Coronary artery (tissue), 2 donors: Measurements from ENCODE around the gene TUBGCP6.

Experiments
- DNase-seq: peaks from one replicate; pipeline ENCODE4 v3.0.0-alpha.2; 2017; ENCODE audit warnings: low spot score
- H3K27ac ChIP-seq, 2 donors: fragments of 200-600 bp; sonication (generic); one replicate each; pipeline ENCODE4 v1.5.1; 2016 to 2019
- H3K4me3 ChIP-seq: fragments of 200-600 bp; sonication (generic); 2 replicates; pipeline ENCODE4 v1.5.1; 2016; ENCODE audit warnings: mild to moderate bottlenecking, moderate library complexity
- TF ChIP-seq, protein P1 (sequence below): fragments of 200-600 bp; sonication (generic); IDR thresholded peaks from one replicate; pipeline ENCODE4 v1.5.1; 2019; ENCODE audit warnings: antibody characterized with exemption

TUBGCP6 gene

DNA sequence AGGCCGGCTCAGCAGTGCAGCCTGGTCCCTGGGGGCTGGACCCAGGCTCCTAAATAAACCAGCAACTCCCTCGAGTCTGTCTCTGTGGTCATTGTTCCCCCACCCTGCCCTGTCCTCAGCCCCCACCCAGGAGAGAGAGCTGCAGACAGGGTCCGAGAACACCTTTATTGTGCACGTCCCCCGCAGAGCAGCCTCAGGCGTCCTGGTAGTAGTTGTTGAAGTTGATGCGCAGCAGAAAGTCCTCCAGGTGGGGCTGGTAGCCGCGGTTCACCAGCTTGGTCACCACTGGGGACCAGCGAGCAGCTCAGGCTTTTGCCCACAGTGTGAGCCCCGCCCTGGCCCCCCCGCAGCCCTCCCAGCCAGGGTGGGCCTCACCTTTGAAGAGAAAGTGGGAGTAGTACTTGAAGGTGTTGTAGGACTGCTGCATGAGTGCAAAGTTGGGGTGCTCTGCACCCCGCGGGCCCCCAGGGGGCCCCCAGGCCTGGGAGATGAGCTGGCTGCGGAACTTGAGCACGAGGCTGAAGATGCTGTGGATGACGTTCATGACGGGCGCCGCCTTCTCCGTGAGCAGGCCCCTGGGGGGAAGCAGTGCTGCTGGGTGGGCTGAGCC lies 27.2 kb downstream of the TUBGCP6 start:
- TF ChIP-seq, protein P1, sequence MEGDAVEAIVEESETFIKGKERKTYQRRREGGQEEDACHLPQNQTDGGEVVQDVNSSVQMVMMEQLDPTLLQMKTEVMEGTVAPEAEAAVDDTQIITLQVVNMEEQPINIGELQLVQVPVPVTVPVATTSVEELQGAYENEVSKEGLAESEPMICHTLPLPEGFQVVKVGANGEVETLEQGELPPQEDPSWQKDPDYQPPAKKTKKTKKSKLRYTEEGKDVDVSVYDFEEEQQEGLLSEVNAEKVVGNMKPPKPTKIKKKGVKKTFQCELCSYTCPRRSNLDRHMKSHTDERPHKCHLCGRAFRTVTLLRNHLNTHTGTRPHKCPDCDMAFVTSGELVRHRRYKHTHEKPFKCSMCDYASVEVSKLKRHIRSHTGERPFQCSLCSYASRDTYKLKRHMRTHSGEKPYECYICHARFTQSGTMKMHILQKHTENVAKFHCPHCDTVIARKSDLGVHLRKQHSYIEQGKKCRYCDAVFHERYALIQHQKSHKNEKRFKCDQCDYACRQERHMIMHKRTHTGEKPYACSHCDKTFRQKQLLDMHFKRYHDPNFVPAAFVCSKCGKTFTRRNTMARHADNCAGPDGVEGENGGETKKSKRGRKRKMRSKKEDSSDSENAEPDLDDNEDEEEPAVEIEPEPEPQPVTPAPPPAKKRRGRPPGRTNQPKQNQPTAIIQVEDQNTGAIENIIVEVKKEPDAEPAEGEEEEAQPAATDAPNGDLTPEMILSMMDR = no peak
- Histone ChIP-seq H3K27ac (no peak overlapping the region), H3K4me3 (no peak overlapping the region)
- DNase-seq = no peak

DNA sequence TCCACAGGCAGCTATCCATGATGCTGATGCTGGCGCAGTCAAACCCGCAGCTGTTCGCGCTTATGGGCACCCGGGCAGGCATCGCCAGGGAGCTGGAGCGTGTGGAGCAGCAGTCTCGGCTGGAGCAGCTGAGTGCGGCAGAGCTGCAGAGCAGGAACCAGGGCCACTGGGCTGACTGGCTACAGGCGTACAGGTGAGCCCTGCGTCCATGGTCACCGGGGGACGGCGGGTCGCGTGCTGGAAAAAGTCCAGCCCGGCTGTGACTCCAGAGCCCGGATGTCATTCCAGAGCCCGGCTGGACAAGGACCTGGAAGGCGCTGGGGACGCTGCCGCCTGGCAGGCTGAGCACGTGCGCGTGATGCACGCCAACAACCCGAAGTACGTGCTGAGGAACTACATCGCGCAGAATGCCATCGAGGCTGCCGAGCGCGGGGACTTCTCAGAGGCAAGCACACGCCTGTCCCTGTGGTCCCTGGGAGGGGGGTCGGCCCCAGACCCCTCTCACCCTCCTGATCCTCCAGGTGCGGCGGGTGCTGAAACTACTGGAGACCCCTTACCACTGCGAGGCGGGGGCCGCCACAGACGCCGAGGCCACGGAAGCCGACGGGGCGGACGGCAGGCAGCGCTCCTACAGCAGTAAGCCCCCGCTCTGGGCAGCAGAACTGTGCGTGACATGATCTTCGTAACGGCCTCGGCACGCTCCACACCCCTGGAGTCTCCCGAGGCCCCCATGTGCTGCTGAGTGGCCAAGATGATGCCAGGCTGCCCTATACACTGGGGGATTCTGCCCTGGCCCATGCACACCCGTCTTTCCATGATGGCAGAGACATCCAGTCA lies 27.9 kb downstream of the TUBGCP6 start:
- Histone ChIP-seq H3K4me3 (no peak overlapping the region), H3K27ac (no peak overlapping the region)
- TF ChIP-seq, protein P1 = no peak
- no peak for DNase-seq

DNA sequence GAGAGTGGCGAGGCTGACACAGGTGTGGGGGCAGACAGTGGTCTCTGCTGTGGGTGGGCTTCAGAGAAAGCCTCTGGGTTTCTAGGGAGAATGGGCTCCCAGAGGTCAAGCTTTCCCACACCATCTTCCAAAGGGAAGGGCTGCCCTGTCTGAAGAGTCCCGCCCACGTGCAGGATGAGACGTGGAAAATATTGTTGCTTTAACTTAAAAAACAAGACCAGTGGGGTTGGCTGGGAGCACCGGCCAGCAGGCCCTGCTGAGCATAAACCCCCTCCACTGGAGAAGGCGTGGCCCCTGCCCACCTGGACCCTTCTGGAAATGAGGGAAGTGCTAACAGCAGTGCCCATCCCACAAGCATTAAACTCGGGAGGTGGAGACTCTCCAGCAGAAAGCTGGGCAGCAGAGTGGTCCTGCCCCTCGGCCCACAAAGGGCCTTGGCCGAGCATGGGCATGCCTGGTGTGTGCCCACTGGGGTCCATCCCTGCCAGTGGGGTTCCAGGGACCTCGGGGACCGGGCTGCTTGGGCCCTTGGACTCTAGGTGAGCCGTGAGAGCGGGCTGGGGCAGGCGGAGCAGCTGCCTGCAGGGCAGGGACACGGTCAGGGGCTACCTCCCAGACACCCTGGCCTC lies 28.7 kb downstream of the TUBGCP6 start:
- no peak overlapping the region for H3K27ac ChIP-seq
- no peak for DNase-seq
- H3K4me3 ChIP-seq = no peak overlapping the region
- TF ChIP-seq, protein P1 = no peak

DNA sequence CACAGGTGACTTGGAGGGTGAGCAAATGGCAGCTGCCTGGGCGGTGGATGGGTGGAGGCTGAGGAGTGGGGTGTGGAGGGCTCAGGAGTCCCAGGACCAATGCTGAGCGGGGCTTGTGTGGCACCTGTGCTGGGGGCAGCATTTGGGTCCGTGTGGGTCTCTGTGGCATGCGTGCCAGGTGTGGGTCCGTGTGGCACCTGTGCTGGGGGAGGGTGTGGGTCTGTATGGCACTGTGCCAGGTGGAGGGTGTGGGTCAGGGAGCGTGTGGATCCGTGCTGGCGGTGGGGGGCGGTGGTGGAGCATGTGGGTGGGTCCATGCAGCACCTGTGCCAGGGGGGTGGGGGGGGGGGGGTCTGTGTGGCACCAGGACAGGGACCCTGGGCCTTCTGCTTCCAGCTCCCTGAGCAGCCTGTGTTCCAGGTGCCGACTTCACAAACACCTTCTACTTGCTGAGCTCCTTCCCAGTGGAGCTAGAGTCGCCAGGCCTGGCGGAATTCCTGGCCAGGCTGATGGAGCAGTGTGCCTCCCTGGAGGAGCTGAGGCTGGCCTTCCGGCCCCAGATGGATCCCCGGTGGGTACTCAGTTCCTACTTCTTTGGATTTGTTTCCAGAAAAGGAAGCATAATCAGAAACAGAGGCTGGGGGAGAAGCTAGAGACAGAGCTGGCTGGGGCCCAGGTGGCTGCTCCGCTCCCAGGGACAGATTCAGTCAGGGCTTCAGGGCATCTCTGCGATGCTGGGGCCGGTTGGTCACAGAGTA lies 29.3 kb downstream of the TUBGCP6 start:
- no peak for DNase-seq
- Histone ChIP-seq H3K4me3 (no peak overlapping the region), H3K27ac (no peak overlapping the region)
- TF ChIP-seq, protein P1 = no peak

DNA sequence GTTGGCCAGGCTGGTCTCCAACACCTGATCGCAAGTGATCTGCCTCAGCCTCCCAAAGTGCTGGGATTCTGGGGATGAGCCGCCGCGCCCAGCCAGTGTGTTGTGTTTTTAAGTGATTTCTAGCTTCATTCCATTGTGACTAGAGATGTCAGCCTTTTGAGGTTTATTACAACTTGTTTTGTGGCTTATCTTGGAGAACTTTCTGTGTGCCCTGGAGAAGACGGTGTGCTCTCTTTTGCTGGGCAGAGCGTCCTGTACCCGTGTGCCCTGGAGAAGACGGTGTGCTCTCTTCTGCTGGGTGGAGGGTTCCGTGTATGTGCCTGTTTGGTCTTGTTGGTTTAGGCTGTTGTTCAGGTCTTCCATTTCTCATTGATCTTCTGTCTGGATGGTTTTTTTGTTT lies 31.6 kb downstream of the TUBGCP6 start:
- no peak for DNase-seq
- TF ChIP-seq, protein P1 = no peak

DNA sequence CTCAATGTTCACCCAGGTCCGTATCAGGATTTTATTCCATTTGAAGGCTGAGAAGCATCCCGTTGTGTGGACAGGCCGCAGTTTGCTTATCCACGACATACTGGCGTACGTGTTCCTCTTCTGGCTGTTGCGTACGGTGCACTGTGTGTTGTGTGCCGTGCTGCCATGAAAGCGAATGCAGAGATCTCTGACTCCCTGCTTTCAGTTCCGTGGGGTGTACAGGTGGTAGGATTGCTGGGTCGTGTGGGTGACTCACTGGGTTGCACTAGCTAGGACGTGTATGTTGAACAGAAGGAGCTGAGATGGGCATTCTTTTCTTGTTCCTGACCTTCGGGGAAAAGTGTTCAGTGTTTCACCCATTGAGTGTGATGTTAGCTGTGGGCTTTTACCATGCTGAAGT lies 33.7 kb downstream of the TUBGCP6 start:
- H3K27ac ChIP-seq = no peak overlapping the region
- TF ChIP-seq, protein P1 = no peak
- DNase-seq = no peak
- no peak overlapping the region for H3K4me3 ChIP-seq

More for the DNA sequence above, 31.6 kb downstream of the TUBGCP6 start:
- H3K4me3 ChIP-seq = no peak overlapping the region
- H3K27ac ChIP-seq = no peak overlapping the region
